Liver (tissue), 9 donors: Measurements from ENCODE around the gene DOK6. TPM values are rescaled to one million over a fixed set of nuclear protein-coding genes. Genes with fewer than 3 reads are reported as not detected.

Source experiments
- DNase-seq: peaks from one replicate; pipeline ENCODE4 v3.0.0-alpha.2; 2017; ENCODE audit warnings: low spot score
- H3K27ac ChIP-seq, 2 donors: one replicate each; pipeline ENCODE4 v1.7.0; 2013; ENCODE audit warnings: inconsistent platforms in 2 of 2, low read length in 2 of 2, control low read depth in 1 of 2, low read depth in 1 of 2, mild to moderate bottlenecking in 1 of 2
- H3K27me3 ChIP-seq, 4 donors: one replicate each; pipeline versions ENCODE4 v1.6.1 to v1.7.0; 2013; ENCODE audit warnings: low read length in 3 of 4, inconsistent platforms in 1 of 4, mild to moderate bottlenecking in 1 of 4, moderate library complexity in 1 of 4; ENCODE audit not compliant: control insufficient read depth in 4 of 4, insufficient read depth in 4 of 4
- H3K36me3 ChIP-seq, 4 donors: one replicate each; pipeline versions ENCODE4 v1.6.1 to v1.7.0; 2013; ENCODE audit warnings: low read length in 3 of 4, mild to moderate bottlenecking in 3 of 4, low read depth in 1 of 4, moderate library complexity in 1 of 4; ENCODE audit not compliant: control insufficient read depth in 4 of 4, insufficient read depth in 3 of 4
- H3K4me1 ChIP-seq, 4 donors: one replicate each; pipeline versions ENCODE4 v1.6.1 to v1.7.0; 2013; ENCODE audit warnings: low read length in 3 of 4, mild to moderate bottlenecking in 3 of 4, moderate library complexity in 1 of 4; ENCODE audit not compliant: control insufficient read depth in 4 of 4, insufficient read depth in 4 of 4
- H3K4me3 ChIP-seq, 3 donors: one replicate each; pipeline versions ENCODE4 v1.6.1 to v1.7.0; 2013; ENCODE audit warnings: low read length in 3 of 3, control low read depth in 1 of 3, low read depth in 1 of 3, mild to moderate bottlenecking in 1 of 3
- H3K9ac ChIP-seq, 2 donors: one replicate each; pipeline ENCODE4 v1.7.0; 2013; ENCODE audit warnings: low read length in 2 of 2, mild to moderate bottlenecking in 2 of 2, moderate library complexity in 2 of 2, control low read depth in 1 of 2, low read depth in 1 of 2
- H3K9me3 ChIP-seq, 4 donors: one replicate each; pipeline versions ENCODE4 v1.6.1 to v1.7.0; 2013; ENCODE audit warnings: low read length in 3 of 4; ENCODE audit not compliant: control insufficient read depth in 4 of 4
- ATF3 ChIP-seq: IDR thresholded peaks from 2 replicates; pipeline ENCODE4 v1.6.1; 2016; ENCODE audit warnings: antibody characterized with exemption
- CTCF ChIP-seq: fragments of 150-350 bp; IDR thresholded peaks from 2 replicates; pipeline ENCODE4 v1.5.1; 2017; ENCODE audit warnings: improper control_type of control experiment, low read depth, low read length; ENCODE audit not compliant: missing input control
- EGR1 ChIP-seq, 2 donors: IDR thresholded peaks; 2 replicates each; pipeline ENCODE4 v1.6.1; 2016 to 2018; ENCODE audit warnings: antibody characterized with exemption in 2 of 2, low read depth in 2 of 2
- FOXA1 ChIP-seq: IDR thresholded peaks from 2 replicates; pipeline ENCODE4 v1.6.1; 2016; ENCODE audit warnings: antibody characterized with exemption
- FOXA2 ChIP-seq: IDR thresholded peaks from 2 replicates; pipeline ENCODE4 v1.6.1; 2016; ENCODE audit warnings: antibody characterized with exemption
- GABPA ChIP-seq, 2 donors: IDR thresholded peaks in 1 of 2; conservative IDR thresholded peaks in 1 of 2; 2 replicates each; pipeline ENCODE4 v1.6.1; 2016; ENCODE audit warnings: antibody characterized with exemption in 2 of 2, mild to moderate bottlenecking in 1 of 2, moderate library complexity in 1 of 2
- JUND ChIP-seq, 2 donors: IDR thresholded peaks; 2 replicates each; pipeline ENCODE4 v1.6.1; 2016; ENCODE audit warnings: antibody characterized with exemption in 2 of 2
- MAX ChIP-seq: IDR thresholded peaks from 2 replicates; pipeline ENCODE4 v1.6.1; 2016; ENCODE audit warnings: antibody characterized with exemption
- NR2F2 ChIP-seq: IDR thresholded peaks from 2 replicates; pipeline ENCODE4 v1.6.1; 2016; ENCODE audit warnings: antibody characterized with exemption
- RAD21 ChIP-seq, 2 donors: IDR thresholded peaks; 2 replicates each; pipeline ENCODE4 v1.6.1; 2016; ENCODE audit warnings: antibody characterized with exemption in 2 of 2, mild to moderate bottlenecking in 2 of 2
- REST ChIP-seq: IDR thresholded peaks from 2 replicates; pipeline ENCODE4 v1.6.1; 2016; ENCODE audit warnings: antibody characterized with exemption, mild to moderate bottlenecking
- SP1 ChIP-seq: IDR thresholded peaks from 2 replicates; pipeline ENCODE4 v1.6.1; 2018; ENCODE audit warnings: antibody characterized with exemption, mild to moderate bottlenecking
- TAF1 ChIP-seq: conservative IDR thresholded peaks from 2 replicates; pipeline ENCODE4 v1.6.1; 2016; ENCODE audit warnings: antibody characterized with exemption, mild to moderate bottlenecking
- YY1 ChIP-seq: IDR thresholded peaks from 2 replicates; pipeline ENCODE4 v1.6.1; 2016; ENCODE audit warnings: antibody characterized with exemption, mild to moderate bottlenecking
- ZBTB33 ChIP-seq: IDR thresholded peaks from 2 replicates; pipeline ENCODE4 v1.6.1; 2016; ENCODE audit warnings: antibody characterized with exemption
- WGBS: extraction: QIAGEN DNeasy Blood & Tissue Kit; methylation state at CpG from one replicate; pipeline ENCODE4 v1.1.7; 2013; 5-methylcytosine and 5-hydroxymethylcytosine counted together
- polyA plus RNA-seq, 2 donors: library from polyadenylated mRNA; stranded (reverse) in 1 of 2; unstranded in 1 of 2; fragments of 200-250 nt in 1 of 2; fragments of >200 nt in 1 of 2; fragmentation: Nextera tagmentation in 1 of 2; extraction: Ambion mirVana in 1 of 2; gene quantifications; one replicate each; pipeline versions ENCODE4 v1.2.1 to v1.2.3, GENCODE V29; 2013 to 2015
- total RNA-seq, 2 donors: library from RNA; depleted of rRNA; stranded (reverse); fragments of >200 nt; gene quantifications; one replicate each; pipeline ENCODE4 v1.2.3, GENCODE V29; 2014
- donor health status: healthy.
- donor health status: healthy.
- donor health status: healthy.
- donor health status: healthy.
- donor health status: healthy.

The DOK6 gene
- total and polyA plus RNA-seq, 4 donors = 0.08 to 1.1 (median 0.67) TPM

- no peak for TF ChIP-seq ATF3
- no peak for TF ChIP-seq NR2F2
- TF ChIP-seq MAX = no peak
- no peak for TF ChIP-seq JUND (IDR thresholded peaks at IDR 0.05)
- Histone ChIP-seq H3K9ac (no peak overlapping the region), H3K27ac (no peak overlapping the region), H3K4me1 (no peaks in the 10 kb centered on the region), H3K9me3 (no peaks in the 10 kb centered on the region), H3K36me3 (no peaks in the 10 kb centered on the region), H3K27me3 (no peaks in the 10 kb centered on the region), H3K4me3 (no peak overlapping the region)
- DNase-seq = no peak
- 93% methylated on average over 7 of the region's 7 CpGs for WGBS
Measured at GRCh38 chr18:69840445-69840844, 439.8 kb downstream of the DOK6 start.

GRCh38 chr18:69841117-69841516 is 440.4 kb downstream of the DOK6 start:
- TF ChIP-seq JUND (IDR thresholded peaks at IDR 0.05) = no peak
- H3K36me3 ChIP-seq = no peaks in the 10 kb centered on the region

GRCh38 chr18:69843015-69843414 is 442.3 kb downstream of the DOK6 start:
- Histone ChIP-seq H3K27ac (no peak overlapping the region), H3K27me3 (no peaks in the 10 kb centered on the region), H3K4me1 (no peaks in the 10 kb centered on the region), H3K9me3 (no peaks in the 10 kb centered on the region), H3K9ac (no peak overlapping the region), H3K4me3 (no peak overlapping the region), H3K36me3 (no peaks in the 10 kb centered on the region)
- no peak for TF ChIP-seq GABPA (IDR thresholded peaks at IDR 0.05 in 1 of 2, conservative IDR thresholded peaks at IDR 0.05 in 1 of 2)
- no peak for TF ChIP-seq ATF3
- no peak for TF ChIP-seq CTCF
- TF ChIP-seq FOXA1 = no peak
- TF ChIP-seq MAX = no peak
- TF ChIP-seq NR2F2 = no peak
- no peak for TF ChIP-seq REST
- no peak for TF ChIP-seq JUND (IDR thresholded peaks at IDR 0.05)
- no peak for TF ChIP-seq TAF1
- TF ChIP-seq YY1 = no peak
- no peak for TF ChIP-seq SP1
- no peak for TF ChIP-seq FOXA2
- TF ChIP-seq EGR1 (IDR thresholded peaks at IDR 0.05; ENCODE audit: low read depth in 2 of 2) = no peak
- TF ChIP-seq ZBTB33 = no peak
- TF ChIP-seq RAD21 (IDR thresholded peaks at IDR 0.05) = no peak
- DNase-seq = no peak
- 76% methylated on average over 5 of the region's 5 CpGs for WGBS

More at GRCh38 chr18:69841117-69841516, 440.4 kb downstream of the DOK6 start:
- Histone ChIP-seq H3K4me3 (no peak overlapping the region), H3K9me3 (no peaks in the 10 kb centered on the region), H3K27me3 (no peaks in the 10 kb centered on the region), H3K4me1 (no peaks in the 10 kb centered on the region), H3K9ac (no peak overlapping the region), H3K27ac (no peak overlapping the region)
- 86% methylated on average over 9 of the region's 9 CpGs for WGBS
- no peak for DNase-seq
